ENCODE data around the gene DENND1C.

DENND1C gene

GRCh38 chr19:6460099-6460884 lies 21.3 kb downstream of the DENND1C start:
- DNase-seq (ENCODE audit: low read depth, low spot score): peak; percentile 98
- TF ChIP-seq, protein P1, sequence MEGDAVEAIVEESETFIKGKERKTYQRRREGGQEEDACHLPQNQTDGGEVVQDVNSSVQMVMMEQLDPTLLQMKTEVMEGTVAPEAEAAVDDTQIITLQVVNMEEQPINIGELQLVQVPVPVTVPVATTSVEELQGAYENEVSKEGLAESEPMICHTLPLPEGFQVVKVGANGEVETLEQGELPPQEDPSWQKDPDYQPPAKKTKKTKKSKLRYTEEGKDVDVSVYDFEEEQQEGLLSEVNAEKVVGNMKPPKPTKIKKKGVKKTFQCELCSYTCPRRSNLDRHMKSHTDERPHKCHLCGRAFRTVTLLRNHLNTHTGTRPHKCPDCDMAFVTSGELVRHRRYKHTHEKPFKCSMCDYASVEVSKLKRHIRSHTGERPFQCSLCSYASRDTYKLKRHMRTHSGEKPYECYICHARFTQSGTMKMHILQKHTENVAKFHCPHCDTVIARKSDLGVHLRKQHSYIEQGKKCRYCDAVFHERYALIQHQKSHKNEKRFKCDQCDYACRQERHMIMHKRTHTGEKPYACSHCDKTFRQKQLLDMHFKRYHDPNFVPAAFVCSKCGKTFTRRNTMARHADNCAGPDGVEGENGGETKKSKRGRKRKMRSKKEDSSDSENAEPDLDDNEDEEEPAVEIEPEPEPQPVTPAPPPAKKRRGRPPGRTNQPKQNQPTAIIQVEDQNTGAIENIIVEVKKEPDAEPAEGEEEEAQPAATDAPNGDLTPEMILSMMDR (IDR thresholded peaks at IDR 0.05; ENCODE audit: low read depth, low read length): peak; percentile 62
- peak overlapping the region; percentile 52 for H3K4me3 ChIP-seq (ENCODE audit: low read depth, low read length)
- in situ Hi-C loops (cut with HindIII; ENCODE audit: low sequenced_read_pairs): no loop called here

DNA sequence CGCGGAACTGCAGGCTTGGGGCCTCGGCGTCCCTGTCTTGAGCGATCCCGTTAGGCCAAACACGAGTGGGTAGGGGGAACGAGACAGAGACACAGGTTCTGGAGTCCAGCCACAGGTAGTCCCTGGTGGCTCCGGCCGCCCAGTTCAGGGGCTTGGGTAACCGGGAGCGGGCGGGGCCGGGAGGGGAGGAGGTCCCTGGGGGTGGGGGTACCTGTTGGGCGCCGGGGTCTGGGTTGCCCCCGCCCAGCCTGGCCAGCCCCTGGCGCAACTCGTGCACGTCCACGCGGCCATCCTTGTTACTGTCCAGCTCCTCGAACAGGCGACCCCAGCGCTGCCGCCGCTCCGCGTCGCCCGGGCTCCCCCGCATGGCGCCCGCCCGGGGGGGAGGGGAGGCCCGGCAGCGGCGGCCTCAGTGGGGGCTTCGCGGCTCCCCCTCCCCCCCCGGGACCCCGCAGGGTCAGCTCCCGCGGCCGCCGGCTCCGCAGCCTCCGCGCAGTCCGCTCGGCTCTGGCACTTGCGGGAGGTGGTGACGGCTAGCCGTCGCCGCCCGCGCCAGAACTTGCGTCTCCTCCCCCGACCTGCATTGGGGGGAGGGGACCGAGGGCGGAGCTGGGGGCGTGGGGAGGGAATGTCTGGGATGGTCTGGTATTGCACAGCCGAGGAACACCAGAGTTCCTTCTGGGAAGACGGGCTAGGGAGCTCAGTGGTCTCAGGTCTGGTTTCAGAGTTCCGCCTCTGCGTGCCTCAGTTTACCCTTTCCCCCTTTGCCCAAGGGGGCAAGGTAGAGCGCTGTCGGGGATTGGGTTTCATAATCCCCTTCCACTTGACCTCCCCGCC lies 22.1 kb downstream of the DENND1C start, which contains the start of gene SLC25A23:
Gene SLC25A23, minus strand, starts transcription at position 531 of the 837 bp plus-strand sequence. Its CDS starts 164 bp downstream, at position 367.
- in situ Hi-C loops (cut with HindIII; ENCODE audit: low sequenced_read_pairs): no loop called here
- peak within 1 kb of the TSS; percentile 52 for H3K4me3 ChIP-seq (ENCODE audit: low read depth, low read length)
- peak; percentile 81 for DNase-seq (ENCODE audit: low read depth, low spot score)
- TF ChIP-seq, protein P1 (IDR thresholded peaks at IDR 0.05; ENCODE audit: low read depth, low read length): no peak

DNA sequence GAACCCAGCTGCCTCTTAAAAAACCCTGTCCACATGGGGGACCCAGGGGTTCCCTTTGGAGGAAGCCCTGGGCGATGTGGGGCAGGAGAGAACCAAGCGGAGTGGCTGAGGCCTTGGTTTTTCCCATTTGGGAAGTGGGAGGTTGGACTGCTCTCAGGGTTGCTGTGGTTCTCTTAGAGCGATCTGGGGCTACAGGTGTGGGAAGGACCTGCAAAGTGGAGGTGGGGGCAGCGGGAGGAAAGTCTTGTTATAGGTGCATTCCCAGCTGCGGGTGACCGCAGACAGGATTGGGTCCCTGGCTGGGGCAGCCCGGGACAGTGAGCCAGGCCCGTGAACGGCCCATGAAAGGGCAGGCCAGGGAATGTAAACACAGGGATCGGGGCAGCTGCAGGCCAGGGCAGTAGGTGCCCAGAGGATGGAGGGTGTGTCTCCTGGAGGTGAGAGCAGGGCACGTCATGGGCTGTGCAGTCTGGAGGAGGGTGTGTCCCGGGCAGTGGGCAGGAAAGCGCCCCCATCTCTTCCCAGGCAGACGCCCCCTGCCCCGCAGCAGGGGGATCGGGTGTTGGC lies 22.8 kb downstream of the DENND1C start:
- in situ Hi-C loops (cut with HindIII; ENCODE audit: low sequenced_read_pairs): no loop called here
- no peak for DNase-seq (ENCODE audit: low read depth, low spot score)
- H3K4me3 ChIP-seq (ENCODE audit: low read depth, low read length): peak overlapping the region; percentile 52
- TF ChIP-seq, protein P1 (IDR thresholded peaks at IDR 0.05; ENCODE audit: low read depth, low read length): no peak

DNA sequence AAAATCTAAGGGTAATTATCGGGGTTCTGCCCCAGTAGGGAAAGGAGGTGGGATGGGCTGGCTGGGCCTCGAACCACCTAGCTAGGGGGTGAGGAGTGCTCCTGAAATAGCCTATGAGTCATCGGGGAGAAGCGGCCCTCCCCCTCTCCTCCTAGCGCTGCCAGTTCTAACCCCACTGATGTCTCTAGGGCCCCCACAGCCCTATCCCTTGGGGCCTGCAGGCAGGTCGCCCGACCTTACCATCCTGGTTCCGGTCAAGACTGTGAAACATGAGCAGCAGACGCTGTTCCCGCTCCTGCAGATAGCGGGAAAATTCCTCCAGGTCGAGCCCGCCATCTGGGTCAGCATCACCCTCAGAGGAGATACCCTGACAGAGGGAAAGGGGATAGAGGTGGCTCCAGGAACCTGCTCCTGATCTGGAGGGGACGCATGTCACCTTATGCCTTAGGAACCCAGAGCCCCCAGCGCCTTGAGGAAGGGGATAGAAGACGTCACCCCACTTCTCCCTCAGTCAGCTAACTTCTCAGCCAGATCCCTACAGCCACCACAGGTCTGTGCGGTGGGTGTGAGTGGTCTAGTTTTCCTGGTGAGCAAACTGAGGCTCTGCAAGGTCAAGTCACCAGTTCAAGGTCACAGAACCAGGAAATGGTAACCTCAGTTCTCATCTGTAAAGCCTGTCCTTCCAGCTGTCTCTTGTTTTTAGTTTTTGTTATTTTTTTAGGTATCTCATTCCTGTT lies 23.5 kb downstream of the DENND1C start:
- no peak for DNase-seq (ENCODE audit: low read depth, low spot score)
- in situ Hi-C loops (cut with HindIII; ENCODE audit: low sequenced_read_pairs): no loop called here
- H3K4me3 ChIP-seq (ENCODE audit: low read depth, low read length): no peak overlapping the region
- TF ChIP-seq, protein P1 (IDR thresholded peaks at IDR 0.05; ENCODE audit: low read depth, low read length): no peak

DNA sequence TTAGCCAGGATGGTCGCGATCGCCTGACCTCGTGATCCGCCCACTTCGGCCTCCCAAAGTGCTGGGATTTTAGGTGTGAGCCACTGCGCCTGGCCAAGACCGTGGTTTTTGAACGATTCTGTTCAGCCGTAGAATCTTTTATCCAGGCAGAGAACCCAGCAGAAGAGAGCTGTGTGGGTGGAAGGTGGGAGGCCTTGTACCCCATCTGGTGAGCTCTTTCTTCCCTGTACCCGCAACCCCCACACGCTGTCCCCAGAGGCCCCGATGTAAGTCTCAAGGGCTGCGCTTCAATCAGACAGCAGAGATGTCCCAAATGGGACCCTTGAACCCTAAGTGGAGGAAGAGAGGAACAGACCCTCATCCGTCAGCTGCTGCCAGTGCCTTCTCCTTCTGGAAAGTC lies 25.7 kb downstream of the DENND1C start:
- in situ Hi-C loops (cut with HindIII; ENCODE audit: low sequenced_read_pairs): no loop called here
- TF ChIP-seq, protein P1 (IDR thresholded peaks at IDR 0.05; ENCODE audit: low read depth, low read length): no peak
- H3K4me3 ChIP-seq (ENCODE audit: low read depth, low read length): no peak overlapping the region
- DNase-seq (ENCODE audit: low read depth, low spot score): no peak
